RWPE1 (cell line): Measurements from ENCODE around the gene FAM25G.
"Not testable (repeated sequence)": the region's sequence is repeated elsewhere in the genome, so short reads cannot be mapped to it uniquely, and the experiment has no call there.

ENCODE experiments used
- CTCF ChIA-PET: fragments of 350-600 bp; sonication (Branson Sonifier 250); formaldehyde crosslinking; extraction: SDS; loops from one replicate; lab custom pipeline; 2021; lab: Yijun Ruan, JAX
- POLR2A ChIA-PET: fragments of 400-600 bp; formaldehyde crosslinking; extraction: SDS; loops from one replicate; lab custom pipeline; 2020; ENCODE audit warnings: antibody characterized with exemption; ENCODE audit not compliant: low non-redundant PET; lab: Yijun Ruan, JAX
- DNase-seq: peaks from one replicate; pipeline ENCODE4 v3.0.0; 2012; ENCODE audit warnings: low spot score
- H3K27ac ChIP-seq: fragments of 450-650 bp; 2 replicates; pipeline ENCODE4 v1.5.1; 2017

Gene FAM25G

GRCh38 chr10:47491600-47491999 lies at the start of gene FAM25G:
TSS of gene FAM25G (minus strand) at chr10:47491700. CDS start at chr10:47491674, 26 bp downstream.
- DNase-seq, CTCF ChIA-PET, H3K27ac ChIP-seq, POLR2A ChIA-PET: not testable (repeated sequence)

- H3K27ac ChIP-seq, CTCF ChIA-PET, DNase-seq, POLR2A ChIA-PET: not testable (repeated sequence)
Observed at GRCh38 chr10:47536430-47536829, 44.9 kb upstream of the FAM25G start.

GRCh38 chr10:47523475-47523874 lies 32.0 kb upstream of the FAM25G start, which contains the start of gene AGAP9:
TSS of gene AGAP9 (minus strand) at chr10:47523638. CDS start at chr10:47523526, 112 bp downstream.
- CTCF ChIA-PET, H3K27ac ChIP-seq, POLR2A ChIA-PET, DNase-seq: not testable (repeated sequence)

- H3K27ac ChIP-seq, CTCF ChIA-PET, DNase-seq, POLR2A ChIA-PET: not testable (repeated sequence)
Observed at GRCh38 chr10:47502313-47502712, 10.8 kb upstream of the FAM25G start.

- H3K27ac ChIP-seq, CTCF ChIA-PET, POLR2A ChIA-PET, DNase-seq: not testable (repeated sequence)
Observed at GRCh38 chr10:47494226-47494625, 2.7 kb upstream of the FAM25G start.

- H3K27ac ChIP-seq, DNase-seq, CTCF ChIA-PET, POLR2A ChIA-PET: not testable (repeated sequence)
Observed at GRCh38 chr10:47489630-47490029, 1.9 kb downstream of the FAM25G start.

- DNase-seq, H3K27ac ChIP-seq, CTCF ChIA-PET, POLR2A ChIA-PET: not testable (repeated sequence)
Observed at GRCh38 chr10:47485943-47486342, 5.6 kb downstream of the FAM25G start.

GRCh38 chr10:47484786-47485185 lies 6.7 kb downstream of the FAM25G start:
- DNase-seq, POLR2A ChIA-PET, CTCF ChIA-PET: not testable (repeated sequence)
- peak overlapping the region; percentile 91 for H3K27ac ChIP-seq

- POLR2A ChIA-PET, CTCF ChIA-PET: not testable (repeated sequence)
- peak; percentile 44 for DNase-seq
- H3K27ac ChIP-seq, result peak within 1 kb of the TSS; percentile 91
Observed at GRCh38 chr10:47483923-47484322, 7.6 kb downstream of the FAM25G start, which contains the start of gene ANXA8. TSS of gene ANXA8 (minus strand) at chr10:47484115. CDS start at chr10:47483933, 182 bp downstream.

- peak overlapping the region; percentile 91 for H3K27ac ChIP-seq
- CTCF ChIA-PET, DNase-seq, POLR2A ChIA-PET: not testable (repeated sequence)
Observed at GRCh38 chr10:47482367-47482766, 9.1 kb downstream of the FAM25G start.

- CTCF ChIA-PET, POLR2A ChIA-PET, DNase-seq: not testable (repeated sequence)
- peak overlapping the region; percentile 79 for H3K27ac ChIP-seq
Observed at GRCh38 chr10:47481768-47482181, 9.7 kb downstream of the FAM25G start.

- POLR2A ChIA-PET, DNase-seq, CTCF ChIA-PET, H3K27ac ChIP-seq: not testable (repeated sequence)
Observed at GRCh38 chr10:47481182-47481766, 10.2 kb downstream of the FAM25G start.

GRCh38 chr10:47480133-47480532 lies 11.4 kb downstream of the FAM25G start:
- POLR2A ChIA-PET, H3K27ac ChIP-seq, DNase-seq, CTCF ChIA-PET: not testable (repeated sequence)

- H3K27ac ChIP-seq, CTCF ChIA-PET, DNase-seq, POLR2A ChIA-PET: not testable (repeated sequence)
Observed at GRCh38 chr10:47478114-47478513, 13.4 kb downstream of the FAM25G start.

- DNase-seq, H3K27ac ChIP-seq, CTCF ChIA-PET, POLR2A ChIA-PET: not testable (repeated sequence)
Observed at GRCh38 chr10:47477078-47477477, 14.4 kb downstream of the FAM25G start.

GRCh38 chr10:47475101-47475500 lies 16.4 kb downstream of the FAM25G start:
- POLR2A ChIA-PET, H3K27ac ChIP-seq, DNase-seq, CTCF ChIA-PET: not testable (repeated sequence)

GRCh38 chr10:47473516-47473915 lies 18.0 kb downstream of the FAM25G start:
- H3K27ac ChIP-seq, CTCF ChIA-PET, DNase-seq, POLR2A ChIA-PET: not testable (repeated sequence)

- DNase-seq, CTCF ChIA-PET, H3K27ac ChIP-seq, POLR2A ChIA-PET: not testable (repeated sequence)
Observed at GRCh38 chr10:47472647-47473046, 18.9 kb downstream of the FAM25G start.
